GM12878 (cell line): ENCODE data around the gene ARHGAP26. TPM values are rescaled to one million over a fixed set of nuclear protein-coding genes. Genes with fewer than 3 reads are reported as not detected.

ENCODE experiments used
- ATAC-seq: fragments of 200-7000 bp; cut with Tn5 transposase; 3 replicates; pipeline ENCODE4 v1.9.1; 2020; ENCODE audit warnings: mild to moderate bottlenecking, moderate library complexity
- BruUV-seq: library from RNA; stranded (reverse); fragments of 400-500 nt; replicated peaks from 2 replicates; lab custom pipeline; 2021; lab: Mats Ljungman, UMichigan
- CTCF ChIA-PET: fragments of 300-600 bp; sonication (Branson Sonifier 250); formaldehyde crosslinking; extraction: SDS; loops from one replicate; lab custom pipeline; 2021; ENCODE audit warnings: inconsistent platforms; lab: Yijun Ruan, JAX
- POLR2A ChIA-PET: fragments of 350-600 bp; formaldehyde crosslinking; extraction: SDS; loops from one replicate; lab custom pipeline; 2021; ENCODE audit warnings: inconsistent platforms; lab: Charles Lee
- RAD21 ChIA-PET: fragments of 300-600 bp; sonication (Branson Sonifier 250); formaldehyde crosslinking; loops from one replicate; lab custom pipeline; 2023; ENCODE audit warnings: antibody characterized with exemption; ENCODE audit not compliant: unreplicated experiment; lab: Charles Lee
- SMC1A ChIA-PET: fragments of 300-600 bp; sonication (Branson Sonifier 250); formaldehyde crosslinking; loops from one replicate; lab custom pipeline; 2023; ENCODE audit not compliant: unreplicated experiment, uncharacterized antibody; lab: Charles Lee
- DNase-seq: peaks from one replicate; pipeline ENCODE4 v3.0.0-alpha.2; 2011; ENCODE audit warnings: low read depth, low spot score
- FAIRE-seq: peaks from 3 replicates; lab custom pipeline; 2011; peaks lifted over from hg19 to GRCh38; lab: Jason Lieb, UNC
- H2AFZ ChIP-seq: 2 replicates; pipeline ENCODE4 v1.6.0; 2011; ENCODE audit warnings: low read depth, low read length, control low read depth; ENCODE audit not compliant: control insufficient read depth
- H3K27ac ChIP-seq: 2 replicates; pipeline ENCODE4 v1.5.1; 2011; ENCODE audit warnings: control low read depth; ENCODE audit not compliant: control insufficient read depth, insufficient read depth
- H3K27me3 ChIP-seq, 2 experiments: replicated peaks in 1 of 2; 2 replicates each; pipeline versions ENCODE4 v1.6.0 to v1.6.1; 2011; ENCODE audit warnings: low read length in 1 of 2; ENCODE audit not compliant: control insufficient read depth in 2 of 2, insufficient read depth in 2 of 2
- H3K36me3 ChIP-seq, 2 experiments: 2 replicates each; pipeline ENCODE4 v1.5.1; 2011; ENCODE audit warnings: low read length in 1 of 2; ENCODE audit not compliant: control insufficient read depth in 2 of 2, insufficient read depth in 2 of 2
- H3K4me1 ChIP-seq: 2 replicates; pipeline ENCODE4 v1.6.1; 2011; ENCODE audit warnings: mild to moderate bottlenecking, low read length, moderate library complexity, mixed read lengths; ENCODE audit not compliant: control insufficient read depth, insufficient read depth
- H3K4me2 ChIP-seq: 2 replicates; pipeline ENCODE4 v1.6.0; 2011; ENCODE audit warnings: control low read depth; ENCODE audit not compliant: control insufficient read depth, insufficient read depth
- H3K4me3 ChIP-seq: fragments of 200-600 bp; sonication (generic); 2 replicates; pipeline ENCODE4 v1.5.1; 2016
- H3K79me2 ChIP-seq: 2 replicates; pipeline ENCODE4 v1.6.0; 2011; ENCODE audit warnings: low read length; ENCODE audit not compliant: control insufficient read depth, insufficient read depth
- H3K9ac ChIP-seq: 2 replicates; pipeline ENCODE4 v1.8.0; 2011; ENCODE audit warnings: low read length, control low read depth, mixed read lengths; ENCODE audit not compliant: control insufficient read depth, insufficient read depth
- H3K9me3 ChIP-seq: replicated peaks from 3 replicates; pipeline ENCODE4 v1.5.1; 2011; ENCODE audit warnings: mild to moderate bottlenecking, low read length; ENCODE audit not compliant: control insufficient read depth, insufficient read depth
- H4K20me1 ChIP-seq: 2 replicates; pipeline ENCODE4 v1.6.0; 2011; ENCODE audit not compliant: control insufficient read depth, insufficient read depth
- ATF7 ChIP-seq: fragments of 450-650 bp; IDR thresholded peaks from 2 replicates; pipeline ENCODE4 v1.6.1; 2016; ENCODE audit warnings: low read depth, mild to moderate bottlenecking
- BACH1 ChIP-seq: fragments of 450-650 bp; IDR thresholded peaks from 2 replicates; pipeline ENCODE4 v1.6.1; 2017; ENCODE audit warnings: mild to moderate bottlenecking, borderline replicate concordance
- CBX5 ChIP-seq: sonication (generic); IDR thresholded peaks from 2 replicates; pipeline ENCODE4 v1.6.1; 2016; ENCODE audit warnings: low read depth, moderate library complexity, mild to moderate bottlenecking, inconsistent platforms
- ESRRA ChIP-seq: IDR thresholded peaks from 2 replicates; pipeline ENCODE4 v1.6.1; 2012; ENCODE audit warnings: mild to moderate bottlenecking, low read length, improper control_type of control experiment
- IKZF2 ChIP-seq, 2 experiments: fragments of 450-650 bp; IDR thresholded peaks; 2 replicates each; pipeline ENCODE4 v1.6.1; 2017; ENCODE audit warnings: mild to moderate bottlenecking in 2 of 2, moderate library complexity in 2 of 2
- KAT2A ChIP-seq: conservative IDR thresholded peaks from 2 replicates; pipeline ENCODE4 v1.6.1; 2011; ENCODE audit warnings: low read depth, low read length; ENCODE audit not compliant: control insufficient read depth
- MTA2 ChIP-seq: fragments of 450-650 bp; IDR thresholded peaks from 2 replicates; pipeline ENCODE4 v1.6.1; 2016; ENCODE audit warnings: low read depth, mild to moderate bottlenecking, moderate library complexity
- PBX3 ChIP-seq: IDR thresholded peaks from 2 replicates; pipeline ENCODE4 v1.6.1; 2011; ENCODE audit warnings: mild to moderate bottlenecking, low read depth, low read length, moderate library complexity; ENCODE audit not compliant: insufficient replicate concordance
- POLR2A ChIP-seq: IDR thresholded peaks from 2 replicates; pipeline ENCODE4 v1.6.1; 2011; ENCODE audit warnings: low read depth, mild to moderate bottlenecking, low read length
- POU2F2 ChIP-seq: IDR thresholded peaks from 3 replicates; pipeline ENCODE4 v1.6.1; 2011; ENCODE audit warnings: low read depth, mild to moderate bottlenecking, low read length, borderline replicate concordance
- RAD21 ChIP-seq: IDR thresholded peaks from 2 replicates; pipeline ENCODE4 v1.6.1; 2011; ENCODE audit warnings: mild to moderate bottlenecking, low read depth, low read length, moderate library complexity; ENCODE audit not compliant: insufficient read depth
- RELB ChIP-seq: fragments of 450-650 bp; IDR thresholded peaks from 2 replicates; pipeline ENCODE4 v1.6.1; 2017; ENCODE audit warnings: low read depth, mild to moderate bottlenecking, moderate library complexity
- RUNX3 ChIP-seq: IDR thresholded peaks from 2 replicates; pipeline ENCODE4 v1.6.1; 2012; ENCODE audit warnings: low read length, inconsistent platforms
- SKIL ChIP-seq: fragments of 450-650 bp; IDR thresholded peaks from 2 replicates; pipeline ENCODE4 v1.6.1; 2017; ENCODE audit warnings: mild to moderate bottlenecking, low read depth, inconsistent platforms; ENCODE audit not compliant: poor library complexity, severe bottlenecking
- TCF12 ChIP-seq: IDR thresholded peaks from 2 replicates; pipeline ENCODE4 v1.6.1; 2011; ENCODE audit warnings: low read depth, mild to moderate bottlenecking, low read length
- TCF7 ChIP-seq: IDR thresholded peaks from 2 replicates; pipeline ENCODE4 v1.6.1; 2014; ENCODE audit warnings: antibody characterized with exemption, borderline replicate concordance
- YY1 ChIP-seq: IDR thresholded peaks from 2 replicates; pipeline ENCODE4 v1.6.1; 2011; ENCODE audit warnings: low read depth, mild to moderate bottlenecking, low read length
- ZNF24 ChIP-seq: fragments of 450-650 bp; IDR thresholded peaks from 2 replicates; pipeline ENCODE4 v1.6.1; 2017; ENCODE audit warnings: antibody characterized with exemption, mild to moderate bottlenecking
- WGBS: methylation state at CpG from one replicate; pipeline ENCODE4 v1.1.6; 2016; ENCODE audit warnings: low lambda C conversion rate; ENCODE audit not compliant: insufficient replicate concordance, insufficient coverage; ENCODE audit errors: missing lambda C conversion rate; 5-methylcytosine and 5-hydroxymethylcytosine counted together
- in situ Hi-C: fragments of 300-500 bp; cut with MboI; formaldehyde crosslinking; loops from 9 replicates; pipeline ENCODE4 v1.14.3; 2018; ENCODE audit warnings: mixed read lengths
- intact Hi-C: fragments of 100-400 bp; cut with micrococcal nuclease; formaldehyde crosslinking; loops from one replicate; pipeline ENCODE4 v1.14.2; 2022; ENCODE audit not compliant: unreplicated experiment
- polyA plus RNA-seq, 11 experiments: library from polyadenylated mRNA; depleted of rRNA in 4 of 11; unstranded in 6 of 11; stranded (reverse) in 5 of 11; fragments of >200 nt; fragmentation: Nextera tagmentation in 4 of 11; fragmentation: Illumina TruSeq in 1 of 11; extraction: Ambion mirVana in 4 of 11; extraction: Trizol in 1 of 11; gene quantifications; 1 replicate in 1 of 11; 2 replicates in 10 of 11; pipeline versions ENCODE4 v1.2.1 to v1.2.3, GENCODE V29; 2011 to 2016; ENCODE audit warnings: inconsistent platforms in 2 of 11, missing spikeins in 2 of 11, low read depth in 1 of 11
- total RNA-seq, 4 experiments: library from RNA; depleted of rRNA in 3 of 4; stranded (reverse); fragments of >200 nt in 3 of 4; fragmentation: Illumina TruSeq in 1 of 4; extraction: Trizol in 1 of 4; gene quantifications; 2 replicates each; pipeline versions ENCODE4 v1.2.1 to v1.2.3, GENCODE V29; 2013 to 2021

Gene ARHGAP26
- total and polyA plus RNA-seq, 10 of the 15 experiments (the other 5 are each of a cell fraction or from before 2014, with no cell fraction given), result 9.4 to 41.5 (median 19.3) TPM

DNA sequence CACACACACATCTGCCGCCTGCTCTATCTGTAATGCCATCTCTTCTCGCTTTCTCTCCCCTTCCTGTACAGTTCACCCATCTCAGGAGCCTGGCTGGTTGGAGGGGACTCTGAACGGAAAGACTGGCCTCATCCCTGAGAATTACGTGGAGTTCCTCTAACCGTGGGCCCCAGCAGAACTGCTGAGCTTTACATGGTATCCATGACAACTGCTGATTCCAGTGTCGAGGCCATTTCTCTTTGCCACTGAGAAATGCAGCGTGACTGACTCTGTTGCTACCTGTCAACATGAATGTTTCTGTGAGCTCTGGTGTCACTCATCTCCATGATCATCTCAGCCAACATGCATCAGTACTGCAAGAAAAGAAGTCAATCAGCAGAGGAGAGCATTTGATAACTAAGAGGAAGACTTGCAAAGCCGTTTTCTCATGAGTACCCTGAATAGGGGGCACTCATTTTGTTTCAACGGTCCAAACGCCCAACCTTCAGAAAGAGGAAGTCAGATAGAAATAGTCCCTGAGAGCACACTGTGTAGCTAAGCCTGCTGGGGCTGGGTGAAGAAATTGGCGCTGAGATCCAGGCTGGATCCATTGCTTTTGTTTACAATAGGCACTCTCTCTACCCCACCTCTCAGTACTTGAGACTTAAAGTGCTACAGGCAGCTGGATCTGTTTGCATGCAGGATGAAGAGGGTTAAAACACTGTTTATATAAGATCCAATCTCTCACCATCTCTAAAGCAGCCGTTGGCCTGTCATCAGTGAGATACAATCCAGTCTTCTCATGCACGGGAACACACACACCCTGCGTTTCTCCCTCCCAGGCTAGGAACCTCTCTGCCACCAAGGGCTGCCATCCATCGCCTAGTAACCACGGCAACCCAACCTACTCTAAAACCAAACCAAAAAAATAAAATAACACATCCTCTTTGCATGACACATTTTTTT is 452.4 kb downstream of the ARHGAP26 start:
- ChIA-PET RAD21 (interaction anchor here (0.7 to 18.1 kb wide), 18 partner anchors 9 to 225 kb away, joined by 3 to 482 read pairs (median 7); no protein-coding TSS in a partner anchor), POLR2A (interaction anchor here (0.7 to 8.5 kb wide), 13 partner anchors 9 to 213 kb away, joined by 3 to 103 read pairs (median 4); partner anchors contain the start of gene NR3C1), CTCF (interaction anchor here (0.7 to 6.7 kb wide), 12 partner anchors 8 to 220 kb away, joined by 3 to 69 read pairs (median 3); partner anchors contain the start of gene NR3C1), SMC1A (interaction anchor here (0.8 to 19.2 kb wide), 18 partner anchors 8 to 222 kb away, joined by 3 to 423 read pairs (median 6); partner anchors contain the start of gene NR3C1)
- DNase-seq, result peak; percentile 82
- H3K9me3 ChIP-seq, result no peaks in the 10 kb centered on the region; the same call in 2 of the 3 replicates
- H3K27me3 ChIP-seq, result no peaks in the 10 kb centered on the region
- intact Hi-C loops (no loop called here), in situ Hi-C loops (loop anchor here (5.0 kb wide), 1 partner anchor 180 kb away; the partner anchor contains the start of gene NR3C1)
- H4K20me1 ChIP-seq, result no peaks in the 10 kb centered on the region
- no peak overlapping the region for H3K4me3 ChIP-seq
- peak overlapping the region; percentile 81 for H2AFZ ChIP-seq
- BruUV-seq, result TSS peak; percentile 77
- peak; percentile 70 for ATAC-seq
- H3K4me1 ChIP-seq, result peaks cover 60% of the 10 kb centered on the region
- no peaks in the 10 kb centered on the region; a peak in 3 of 4 replicates for H3K36me3 ChIP-seq
- WGBS, result 3% methylated on average over 16 of the region's 16 CpGs
- H3K4me2 ChIP-seq, result peak overlapping the region; percentile 95
- H3K79me2 ChIP-seq, result peaks cover 31% of the 10 kb centered on the region
- peak overlapping the region; percentile 71 for H3K9ac ChIP-seq
- FAIRE-seq, result peak; percentile 66
- peak overlapping the region; percentile 100 for H3K27ac ChIP-seq
- TF ChIP-seq CBX5 (no peak), ATF7 (peak; percentile 74), RAD21 (no peak; the same call in 1 of the 2 replicates), ZNF24 (no peak), TCF7 (no peak), POLR2A (peak; percentile 50; the same call in 1 of the 2 replicates), POU2F2 (0 out of 3 replicates have a peak, but pooled peaks have one; percentile 14), ESRRA (no peak), RUNX3 (no peak), RELB (peak; percentile 61; the same call in 1 of the 2 replicates), IKZF2 (IDR thresholded peaks at IDR 0.05) (peak; percentile 82 to 86), KAT2A (no peak), BACH1 (no peak; the same call in 1 of the 2 replicates), PBX3 (peak; percentile 73), YY1 (peak; percentile 85), SKIL (no peak), MTA2 (peak; percentile 33; the same call in 1 of the 2 replicates), TCF12 (0 out of 2 replicates have a peak, but pooled peaks have one; percentile 13)
